Endothelial cell (in vitro differentiated cells): ENCODE results near the gene ABCB1. TPM values are rescaled to one million over a fixed set of nuclear protein-coding genes. Genes with fewer than 3 reads are reported as not detected.

Experiments
- DNase-seq: peaks from one replicate; pipeline ENCODE4 v3.0.0; 2021; ENCODE audit warnings: low spot score
- H3K27ac Mint-ChIP-seq: one replicate; pipeline ENCODE4 v1.8.0; 2021; ENCODE audit warnings: mixed read lengths, inconsistent platforms; ENCODE audit not compliant: unreplicated experiment
- H3K27me3 Mint-ChIP-seq: one replicate; pipeline ENCODE4 v1.8.0; 2021; ENCODE audit warnings: mild to moderate bottlenecking, moderate library complexity, mixed read lengths, inconsistent platforms; ENCODE audit not compliant: unreplicated experiment
- H3K36me3 Mint-ChIP-seq: one replicate; pipeline ENCODE4 v1.8.0; 2021; ENCODE audit warnings: mild to moderate bottlenecking, low read depth, mixed read lengths, inconsistent platforms; ENCODE audit not compliant: unreplicated experiment
- H3K4me1 Mint-ChIP-seq: one replicate; pipeline ENCODE4 v1.8.0; 2021; ENCODE audit warnings: mild to moderate bottlenecking, mixed read lengths, inconsistent platforms; ENCODE audit not compliant: unreplicated experiment
- H3K4me3 Mint-ChIP-seq: one replicate; pipeline ENCODE4 v1.8.0; 2021; ENCODE audit warnings: mild to moderate bottlenecking, mixed read lengths, inconsistent platforms; ENCODE audit not compliant: unreplicated experiment
- H3K9me3 Mint-ChIP-seq: one replicate; pipeline ENCODE4 v1.8.0; 2021; ENCODE audit warnings: mixed read lengths, inconsistent platforms; ENCODE audit not compliant: unreplicated experiment
- CTCF ChIP-seq: fragments of 200-600 bp; sonication (generic); IDR thresholded peaks from one replicate; pipeline ENCODE4 v1.5.0; 2021; ENCODE audit warnings: antibody characterized with exemption; ENCODE audit not compliant: unreplicated experiment
- total RNA-seq: library from RNA; stranded (reverse); fragmentation: NEBNext Ultra II Directional; extraction: Animal tissue kit (Norgen Biotek cat#: 25700); gene quantifications from one replicate; pipeline ENCODE4 v1.2.1, GENCODE V29; 2021; ENCODE audit not compliant: unreplicated experiment

ABCB1 gene
- total RNA-seq, 1 donor from 2014 or later: 1.0 TPM

DNA sequence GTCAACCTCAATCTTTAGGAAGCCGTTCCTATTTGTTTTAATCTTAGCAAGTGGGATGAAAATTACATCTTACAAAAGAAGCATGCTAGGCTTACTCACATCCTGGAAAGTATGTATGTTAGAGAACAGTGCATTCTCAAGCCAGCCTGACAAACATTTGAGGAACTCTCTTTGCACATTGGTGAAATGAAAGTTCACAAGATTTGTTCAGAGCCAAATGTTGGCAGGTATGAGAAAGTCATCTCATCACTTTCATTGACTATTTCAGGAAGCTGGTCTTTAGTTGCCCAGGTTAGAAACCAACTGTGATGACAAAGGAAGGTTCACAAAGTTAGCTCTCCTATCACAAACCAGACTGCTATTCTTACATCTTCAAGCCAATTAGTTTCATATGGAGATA is 57.1 kb downstream of the ABCB1 start:
- H3K4me1 Mint-ChIP-seq: peaks cover 2% of the 10 kb centered on the region
- no peak overlapping the region for H3K4me3 Mint-ChIP-seq
- H3K9me3 Mint-ChIP-seq: no peaks in the 10 kb centered on the region
- no peak for TF ChIP-seq CTCF
- DNase-seq: no peak
- peaks cover 1% of the 10 kb centered on the region for H3K27me3 Mint-ChIP-seq
- H3K27ac Mint-ChIP-seq: no peak overlapping the region
- no peaks in the 10 kb centered on the region for H3K36me3 Mint-ChIP-seq

DNA sequence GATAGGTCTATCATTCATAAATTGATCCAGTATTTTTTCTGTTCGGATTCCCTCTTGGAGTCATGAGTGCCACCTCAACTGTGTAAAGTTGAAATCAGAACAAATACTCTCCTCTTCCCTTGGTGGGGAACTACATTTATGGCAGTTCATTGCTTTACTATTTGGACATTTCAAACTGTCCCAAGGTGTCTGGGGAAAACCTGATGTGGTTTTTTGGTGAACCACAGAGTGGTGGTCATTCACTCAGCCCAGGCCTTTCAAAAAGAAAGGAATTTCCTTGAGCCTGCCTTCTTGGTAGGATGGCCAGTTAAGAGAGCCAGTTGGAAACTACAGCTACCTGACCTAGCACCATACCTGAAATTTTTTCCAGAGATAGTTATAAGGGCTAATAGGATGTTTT is 59.0 kb downstream of the ABCB1 start:
- H3K4me1 Mint-ChIP-seq: peaks cover 9% of the 10 kb centered on the region
- H3K27me3 Mint-ChIP-seq: peaks cover 2% of the 10 kb centered on the region
- no peaks in the 10 kb centered on the region for H3K9me3 Mint-ChIP-seq
- no peak overlapping the region for H3K4me3 Mint-ChIP-seq
- no peak for DNase-seq
- H3K36me3 Mint-ChIP-seq: no peaks in the 10 kb centered on the region
- no peak for TF ChIP-seq CTCF
- H3K27ac Mint-ChIP-seq: no peak overlapping the region

DNA sequence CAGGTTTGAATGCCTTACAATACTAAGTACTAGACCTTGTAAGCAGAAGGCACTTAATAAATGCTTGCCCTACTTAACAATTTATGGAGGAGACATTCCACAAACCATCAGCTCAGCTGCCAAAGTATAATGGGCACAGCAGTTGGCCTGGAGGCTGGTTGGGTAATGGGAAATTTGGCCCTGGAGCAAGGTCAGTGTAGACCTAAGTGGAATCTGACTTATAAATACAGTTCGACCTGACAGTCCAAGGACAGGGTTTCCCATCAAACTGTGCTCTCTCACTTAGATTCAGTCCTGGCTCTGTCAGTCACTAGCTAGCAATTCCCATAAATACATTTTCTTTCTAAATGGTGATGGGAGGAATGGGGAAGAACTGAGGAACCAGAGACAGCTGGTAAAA is 62.6 kb downstream of the ABCB1 start:
- Mint-ChIP-seq H3K36me3 (no peaks in the 10 kb centered on the region), H3K4me3 (no peak overlapping the region), H3K27me3 (peaks cover 2% of the 10 kb centered on the region), H3K9me3 (no peaks in the 10 kb centered on the region), H3K27ac (no peak overlapping the region), H3K4me1 (peaks cover 9% of the 10 kb centered on the region)
- DNase-seq: no peak
- TF ChIP-seq CTCF: no peak

DNA sequence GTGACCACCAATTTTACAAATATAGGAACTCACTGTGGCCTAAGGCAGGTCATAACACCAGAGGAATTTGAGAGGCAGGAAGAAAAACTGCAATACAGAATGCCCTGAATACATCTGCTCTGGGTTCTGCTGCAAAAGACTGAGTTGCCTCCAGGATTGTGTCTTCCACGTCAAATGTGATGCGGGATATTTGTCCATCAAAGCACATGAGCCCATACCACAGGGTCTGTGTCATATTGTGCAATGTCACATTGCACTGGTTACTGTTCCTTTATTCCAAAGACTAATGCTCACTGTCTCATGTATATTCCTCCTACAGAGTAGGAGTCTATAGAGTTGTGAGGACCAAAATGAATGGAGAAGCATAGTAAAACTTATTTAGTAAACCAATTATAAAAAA is 66.6 kb downstream of the ABCB1 start:
- Mint-ChIP-seq H3K4me3 (no peak overlapping the region), H3K9me3 (no peaks in the 10 kb centered on the region), H3K27ac (no peak overlapping the region), H3K4me1 (peaks cover 9% of the 10 kb centered on the region), H3K27me3 (peaks cover 2% of the 10 kb centered on the region), H3K36me3 (no peaks in the 10 kb centered on the region)
- no peak for DNase-seq
- no peak for TF ChIP-seq CTCF

GRCh38 chr7:87530126-87530525 is 70.6 kb downstream of the ABCB1 start:
- no peak overlapping the region for H3K4me3 Mint-ChIP-seq
- H3K27ac Mint-ChIP-seq: no peak overlapping the region
- H3K36me3 Mint-ChIP-seq: no peaks in the 10 kb centered on the region

More at GRCh38 chr7:87530126-87530525, 70.6 kb downstream of the ABCB1 start:
- no peak for TF ChIP-seq CTCF
- peaks cover 9% of the 10 kb centered on the region for H3K4me1 Mint-ChIP-seq
- DNase-seq: no peak
- no peaks in the 10 kb centered on the region for H3K27me3 Mint-ChIP-seq
- no peaks in the 10 kb centered on the region for H3K9me3 Mint-ChIP-seq
